Activated CD8-positive, alpha-beta memory T cell treated with anti-CD3 and anti-CD28 coated beads, Interleukin-2, amount 50 U/mL, for 4 hours (primary cell): ENCODE measurements around the gene EFNA1.
"Not testable (repeated sequence)": the region's sequence is repeated elsewhere in the genome, so short reads cannot be mapped to it uniquely, and the experiment has no call there.

ENCODE experiments used
- DNase-seq: peaks from one replicate; pipeline ENCODE4 v3.0.0-alpha.2; 2020

Gene EFNA1

DNA sequence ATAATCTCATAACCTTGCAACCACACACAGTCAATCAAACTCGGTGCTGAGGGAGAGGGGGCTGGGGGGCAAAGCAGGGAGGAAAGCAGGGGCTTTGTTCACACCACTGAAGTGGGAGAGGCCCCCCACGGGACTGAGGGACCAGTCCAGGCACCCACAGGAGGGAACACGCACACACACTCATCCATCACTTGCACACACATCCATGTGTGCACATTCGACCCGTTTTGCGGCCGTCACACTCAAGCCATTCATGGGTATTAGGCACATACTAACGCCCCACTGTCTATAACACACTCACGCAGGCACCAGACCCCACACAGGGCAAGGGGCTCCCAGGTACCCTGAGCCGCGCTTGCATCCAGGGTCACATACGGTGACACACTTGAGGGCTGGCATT, 35.0 kb upstream of the EFNA1 start:
- no peak for DNase-seq

DNA sequence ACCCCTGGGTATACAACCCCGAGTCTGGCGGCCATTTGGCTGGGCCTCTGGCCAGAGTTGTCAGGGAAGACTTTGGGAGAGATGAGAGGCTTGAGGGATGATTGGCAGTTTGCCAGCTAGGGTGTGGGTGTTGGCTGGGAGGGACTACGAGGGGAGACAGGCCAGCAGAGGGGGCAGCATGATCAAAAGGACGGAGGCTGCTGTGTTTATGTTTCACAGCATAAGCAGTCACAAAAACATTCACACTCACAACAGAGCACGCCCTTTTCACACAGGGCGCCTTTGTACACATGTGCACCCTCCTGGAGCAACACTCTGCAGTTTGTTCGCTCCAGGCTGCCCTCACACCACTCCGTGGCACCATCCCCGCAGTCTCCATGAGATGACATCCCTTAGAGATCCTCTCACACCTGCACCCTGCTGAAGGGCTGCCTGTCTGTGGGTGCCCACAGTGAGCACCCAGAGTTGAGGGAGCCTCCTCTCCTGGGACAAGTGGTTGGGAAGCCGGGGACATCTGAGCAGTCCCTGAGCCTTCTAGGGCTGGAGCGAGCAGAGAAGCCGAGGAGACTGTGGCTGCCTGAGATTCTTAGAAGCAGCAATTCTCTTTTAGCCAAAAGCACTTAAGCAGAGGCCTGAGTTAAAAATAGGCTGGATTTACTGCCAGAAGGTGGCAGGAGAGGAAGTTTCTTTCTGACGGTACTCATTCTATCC, 33.6 kb upstream of the EFNA1 start:
- DNase-seq, result no peak

- DNase-seq, result no peak
These were observed 33.1 kb upstream of the EFNA1 start for GRCh38 chr1:155094622-155094948.

DNA sequence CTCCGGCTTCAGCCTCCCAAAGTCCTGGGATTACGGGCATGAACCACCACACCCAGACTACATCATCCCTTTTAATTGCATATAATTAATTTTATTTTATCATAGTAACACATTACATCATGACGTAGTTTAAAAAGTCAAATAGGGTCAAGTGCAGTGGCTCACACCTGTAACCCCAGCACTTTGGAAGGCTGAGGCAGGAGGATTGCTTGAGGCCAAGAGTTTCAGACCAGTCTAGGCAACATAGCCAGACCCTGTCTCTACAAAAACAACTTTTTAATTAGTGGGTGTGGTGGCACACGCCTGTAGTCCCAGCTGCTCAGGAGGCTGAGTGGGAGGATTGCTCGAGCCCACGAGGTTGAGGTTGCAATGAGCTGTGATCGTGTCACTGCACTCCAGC, 28.3 kb upstream of the EFNA1 start:
- DNase-seq, result no peak

DNA sequence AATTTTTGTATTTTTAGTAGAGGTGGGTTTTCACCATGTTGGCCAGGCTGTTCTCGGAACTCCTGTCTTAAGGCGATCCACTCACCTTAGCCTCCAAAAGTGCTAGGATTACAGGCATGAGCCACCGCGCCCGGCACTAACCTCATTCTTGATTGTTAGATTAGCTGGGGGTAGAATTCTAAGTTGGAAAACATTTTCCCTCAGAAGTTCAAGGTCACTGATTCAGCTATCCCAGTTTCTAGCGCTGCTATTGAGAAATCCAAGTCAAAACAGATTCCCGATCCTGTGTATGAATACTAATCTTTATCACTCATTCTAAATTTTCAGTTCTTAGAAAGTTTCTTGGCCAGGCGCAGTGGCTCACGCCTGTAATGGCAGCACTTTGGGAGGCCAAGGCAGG, 24.4 kb upstream of the EFNA1 start:
- DNase-seq, result no peak

- DNase-seq, result no peak
These were observed 22.8 kb upstream of the EFNA1 start for GRCh38 chr1:155104605-155105534.

DNA sequence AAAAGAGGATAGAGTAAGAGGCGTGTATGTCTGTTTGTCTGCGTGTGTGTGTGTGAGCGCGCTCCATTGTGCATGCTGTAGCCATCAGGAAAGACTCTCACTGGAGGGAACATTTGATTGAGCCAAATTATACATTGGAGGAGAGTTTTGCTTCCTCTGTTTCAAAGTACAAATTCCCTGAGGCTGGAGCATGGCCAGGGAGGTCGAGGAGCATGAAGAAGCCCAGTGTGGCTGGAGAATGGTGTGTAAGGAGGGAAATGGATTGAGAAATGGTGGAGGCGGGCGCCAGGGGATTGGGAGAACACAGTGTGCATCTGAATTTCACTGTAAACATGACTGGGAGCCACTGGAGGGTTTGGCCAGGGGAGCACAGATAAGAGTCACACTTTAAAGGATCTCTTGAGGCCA, 22.1 kb upstream of the EFNA1 start:
- DNase-seq, result no peak

GRCh38 chr1:155106862-155107261, 20.8 kb upstream of the EFNA1 start:
- no peak for DNase-seq

- DNase-seq, result no peak
These were observed 20.1 kb upstream of the EFNA1 start for GRCh38 chr1:155107309-155108264.

DNA sequence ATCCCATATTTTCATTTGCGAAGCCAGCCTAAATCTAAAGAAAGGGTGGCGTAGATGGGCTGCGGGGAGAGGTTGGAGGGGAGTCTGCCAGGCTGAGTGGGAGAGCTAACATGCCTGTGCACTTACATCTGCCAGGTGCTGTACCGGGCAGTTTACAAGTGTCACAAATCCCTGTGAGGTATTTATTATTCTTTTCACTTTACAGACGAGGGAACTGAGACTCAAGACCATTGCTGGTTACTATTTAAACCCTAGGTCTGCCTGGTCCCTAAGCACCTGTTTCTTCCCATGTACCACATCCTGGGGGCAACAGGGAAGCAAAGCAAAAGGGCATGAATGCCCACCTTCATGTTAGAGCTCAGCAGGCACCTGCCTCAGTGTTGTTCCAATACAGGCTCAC, 19.4 kb upstream of the EFNA1 start:
- no peak for DNase-seq

GRCh38 chr1:155110381-155110780, 17.3 kb upstream of the EFNA1 start:
- DNase-seq, result no peak

DNA sequence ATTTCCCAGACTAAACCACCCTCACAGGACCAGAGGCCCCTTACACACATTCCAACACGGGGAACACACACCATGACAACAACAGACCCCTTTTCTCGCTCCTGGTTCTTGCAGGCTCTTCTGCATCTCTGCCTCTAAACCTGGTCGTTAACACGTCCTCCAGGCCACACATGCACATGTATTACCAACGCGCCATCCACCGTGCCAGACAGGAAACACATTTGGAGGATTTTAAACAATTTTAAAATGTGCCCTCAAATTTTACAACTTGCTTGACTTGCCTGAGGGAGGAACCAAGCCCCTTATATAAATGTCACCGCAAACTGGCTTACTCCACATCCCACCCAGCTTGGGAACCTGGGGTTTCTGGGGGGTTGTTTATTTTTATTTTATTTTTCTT, 16.9 kb upstream of the EFNA1 start:
- no peak for DNase-seq

GRCh38 chr1:155113450-155113980, 14.2 kb upstream of the EFNA1 start:
- no peak for DNase-seq

GRCh38 chr1:155116113-155116764, 11.4 kb upstream of the EFNA1 start:
- no peak for DNase-seq

DNA sequence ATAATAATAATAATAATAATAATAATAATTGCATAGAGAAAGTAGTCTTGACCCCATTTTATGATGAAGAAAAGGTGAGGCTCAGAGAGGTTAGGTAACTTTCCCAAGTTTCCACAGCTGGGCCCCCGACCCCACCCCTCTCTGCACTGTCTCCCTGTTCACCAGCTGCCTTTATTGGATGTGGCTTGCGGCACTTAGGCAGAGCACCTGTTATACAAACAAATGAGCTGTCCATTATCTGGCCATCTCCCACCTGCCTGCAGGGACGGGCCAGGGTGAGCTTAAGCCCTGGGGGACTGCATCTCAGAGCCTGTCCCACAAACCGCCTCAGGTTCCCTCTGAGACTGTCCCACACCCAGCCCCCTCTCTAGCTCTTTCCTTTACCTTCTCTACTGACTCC, 10.1 kb upstream of the EFNA1 start:
- DNase-seq, result no peak

DNA sequence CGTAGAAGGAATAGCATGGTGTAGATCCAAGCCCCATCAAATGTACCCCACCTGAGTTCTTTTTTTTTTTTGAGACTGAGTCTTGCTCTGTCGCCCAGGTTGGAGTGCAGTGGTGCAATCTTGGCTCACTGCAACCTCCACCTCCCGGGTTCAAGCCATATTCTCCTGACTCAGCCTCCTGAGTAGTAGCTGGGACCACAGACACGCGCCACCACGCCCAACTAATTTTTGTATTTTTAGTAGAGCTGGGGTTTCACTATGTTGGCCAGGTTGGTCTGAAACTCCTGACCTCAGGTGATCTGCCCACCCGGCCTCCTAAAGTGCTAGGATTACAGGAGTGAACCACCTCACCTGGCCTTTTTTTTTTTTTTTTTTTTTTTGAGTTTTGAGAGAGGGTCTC, 9.6 kb upstream of the EFNA1 start:
- DNase-seq, result not testable (repeated sequence)

- DNase-seq, result no peak
These were observed 7.4 kb upstream of the EFNA1 start for GRCh38 chr1:155120253-155120652.

DNA sequence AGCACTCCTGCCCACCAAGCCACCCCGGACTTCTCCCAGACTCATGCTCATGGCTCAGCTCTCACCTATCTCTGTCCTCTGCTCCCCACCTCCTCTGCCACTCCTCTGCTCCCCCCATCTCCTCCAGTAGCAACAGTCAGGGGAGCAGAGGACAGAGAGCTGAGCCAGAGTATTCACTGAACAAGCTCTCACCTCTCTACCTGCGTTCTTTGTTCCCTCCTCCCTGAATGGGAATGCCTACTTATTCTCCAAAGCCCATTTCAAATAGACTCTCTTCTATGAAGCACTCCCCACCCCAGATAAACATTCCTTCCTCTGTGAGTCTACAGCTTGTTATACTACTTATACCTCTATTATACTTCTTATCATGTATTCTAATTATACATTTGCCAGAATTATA, 6.4 kb upstream of the EFNA1 start:
- DNase-seq, result no peak

DNA sequence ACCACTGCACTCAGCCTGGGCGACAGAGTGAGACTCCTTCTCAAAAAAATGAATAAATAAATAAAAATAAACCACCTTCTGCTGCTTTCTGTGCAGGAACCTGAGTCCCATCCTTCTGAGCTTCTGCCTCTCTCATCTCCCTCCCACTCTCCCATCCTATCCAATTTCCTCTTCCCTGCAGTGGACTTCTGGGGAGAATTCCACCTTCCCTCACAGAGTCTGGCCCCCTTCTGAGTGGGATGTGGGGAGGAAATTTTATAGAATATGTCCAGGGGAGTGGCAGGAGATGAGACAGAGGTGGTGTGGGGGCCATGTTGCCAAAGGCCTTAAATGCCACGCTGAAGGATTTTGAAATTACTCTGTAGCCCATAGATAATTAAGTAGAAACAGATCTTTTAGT, 5.4 kb upstream of the EFNA1 start:
- DNase-seq, result no peak

DNA sequence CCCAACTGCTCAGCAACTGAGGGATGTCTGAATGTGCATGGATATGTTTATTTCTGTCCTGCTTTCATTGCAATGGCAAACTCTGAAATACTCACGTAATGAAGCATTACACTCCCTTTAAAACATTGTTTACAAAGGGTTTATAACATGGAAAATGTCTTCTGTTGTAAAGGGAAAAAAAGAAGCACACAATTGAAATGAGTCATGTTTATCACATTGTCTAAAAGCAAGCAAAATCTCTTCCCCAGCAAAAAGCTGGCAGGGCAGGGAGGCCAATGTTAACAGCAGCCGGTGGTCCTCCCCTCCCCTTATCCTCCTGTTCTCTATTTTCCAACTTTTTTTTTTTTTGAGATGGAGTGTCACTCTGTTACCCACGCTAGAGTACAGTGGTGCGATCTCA, 3.9 kb upstream of the EFNA1 start:
- DNase-seq, result no peak

DNA sequence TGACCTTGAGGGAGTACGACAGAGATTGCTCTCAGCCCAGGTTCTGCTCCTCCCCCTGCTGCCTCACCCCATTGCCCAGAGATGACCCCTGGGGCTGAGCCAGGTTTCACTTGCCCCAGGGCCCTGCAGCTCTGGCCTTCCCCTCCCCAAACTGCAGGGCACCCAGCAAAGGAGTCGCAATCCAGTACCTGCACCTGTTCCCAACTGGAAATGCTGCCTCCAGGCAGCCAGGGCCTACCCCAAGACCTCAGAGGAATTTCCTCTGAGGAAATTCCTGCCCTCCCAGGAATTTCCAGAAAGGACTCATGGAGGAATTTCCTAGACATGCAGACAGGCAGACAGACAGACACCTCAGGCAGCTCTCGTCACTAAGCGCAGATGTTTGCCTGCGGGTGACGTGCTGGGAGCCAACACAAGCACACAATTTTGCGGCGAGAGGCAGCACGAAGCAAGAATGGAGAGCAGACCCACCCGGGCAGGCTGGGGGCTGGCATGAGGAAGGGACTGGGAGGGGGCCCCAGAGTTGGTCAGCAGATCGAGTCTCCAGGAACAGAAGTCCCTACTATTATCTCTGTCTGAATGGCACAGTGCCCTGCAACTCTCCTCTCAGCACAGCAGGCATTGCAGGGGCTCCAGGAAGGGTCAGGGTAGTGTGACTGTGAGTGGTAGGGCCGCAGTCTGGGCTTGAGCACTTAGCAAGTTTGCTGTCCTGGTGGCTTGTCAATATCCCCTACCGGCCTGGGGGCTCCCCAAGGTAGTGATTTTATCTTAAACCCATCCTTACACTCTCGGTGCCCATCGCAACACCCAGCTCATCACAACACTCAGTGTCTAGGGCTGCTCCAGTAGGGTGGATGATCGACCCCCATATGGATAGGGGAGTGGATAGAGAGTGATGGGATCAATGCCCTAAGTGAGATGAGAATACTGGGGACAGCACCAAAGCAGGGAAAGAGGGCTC, 2.9 kb upstream of the EFNA1 start:
- DNase-seq, result no peak
